ENCODE measurements around the gene WBP2.

The WBP2 gene

GRCh38 chr17:75803883-75804282, 51.3 kb downstream of the WBP2 start:
- TF ChIP-seq CTCF (IDR thresholded peaks at IDR 0.05; ENCODE audit: borderline replicate concordance, extremely low read depth, low read length, poor library complexity, severe bottlenecking) (no peak), EZH2 (IDR thresholded peaks at IDR 0.05; ENCODE audit: borderline replicate concordance, low read depth, low read length, severe bottlenecking) (no peak)
- Histone ChIP-seq H3K79me2 (ENCODE audit: insufficient read depth, low read length) (peaks cover 75% of the 10 kb centered on the region), H3K36me3 (ENCODE audit: insufficient read depth, low read length) (peaks cover 48% of the 10 kb centered on the region), H3K4me2 (ENCODE audit: insufficient read depth, low read length) (no peak overlapping the region), H3K9ac (ENCODE audit: low read depth, low read length) (no peak overlapping the region), H4K20me1 (ENCODE audit: insufficient read depth, low read length) (peaks cover 24% of the 10 kb centered on the region; the same call in 1 of the 2 replicates), H2AFZ (ENCODE audit: low read depth, low read length) (no peak overlapping the region), H3K9me3 (ENCODE audit: insufficient read depth, low read length, severe bottlenecking) (no peaks in the 10 kb centered on the region), H3K27ac (ENCODE audit: low read length) (no peak overlapping the region), H3K4me1 (ENCODE audit: insufficient read depth, low read length) (no peaks in the 10 kb centered on the region), H3K27me3 (ENCODE audit: insufficient read depth, low read length, poor library complexity) (no peaks in the 10 kb centered on the region), H3K4me3 (ENCODE audit: low read depth in 1 of 2, low read length in 2 of 2) (no peak overlapping the region)
- ATAC-seq (ENCODE audit: insufficient read depth, low read depth): no peak
- DNase-seq: no peak

GRCh38 chr17:75799402-75799801, 55.7 kb downstream of the WBP2 start:
- ATAC-seq (ENCODE audit: insufficient read depth, low read depth): no peak
- Histone ChIP-seq H3K36me3 (ENCODE audit: insufficient read depth, low read length) (peaks cover 75% of the 10 kb centered on the region), H3K4me3 (ENCODE audit: low read depth in 1 of 2, low read length in 2 of 2) (no peak overlapping the region), H3K4me2 (ENCODE audit: insufficient read depth, low read length) (no peak overlapping the region), H4K20me1 (ENCODE audit: insufficient read depth, low read length) (peaks cover 25% of the 10 kb centered on the region), H3K79me2 (ENCODE audit: insufficient read depth, low read length) (peaks cover 84% of the 10 kb centered on the region), H3K9ac (ENCODE audit: low read depth, low read length) (no peak overlapping the region), H3K9me3 (ENCODE audit: insufficient read depth, low read length, severe bottlenecking) (no peaks in the 10 kb centered on the region), H3K27ac (ENCODE audit: low read length) (no peak overlapping the region), H2AFZ (ENCODE audit: low read depth, low read length) (no peak overlapping the region), H3K4me1 (ENCODE audit: insufficient read depth, low read length) (no peaks in the 10 kb centered on the region), H3K27me3 (ENCODE audit: insufficient read depth, low read length, poor library complexity) (no peaks in the 10 kb centered on the region)
- TF ChIP-seq CTCF (IDR thresholded peaks at IDR 0.05; ENCODE audit: borderline replicate concordance, extremely low read depth, low read length, poor library complexity, severe bottlenecking): no peak
- no peak for TF ChIP-seq EZH2 (IDR thresholded peaks at IDR 0.05; ENCODE audit: borderline replicate concordance, low read depth, low read length, severe bottlenecking)
- no peak for DNase-seq

- no peak for DNase-seq
- H3K9ac ChIP-seq (ENCODE audit: low read depth, low read length): no peak overlapping the region
These were observed 59.1 kb downstream of the WBP2 start for GRCh38 chr17:75795820-75796607.

More at GRCh38 chr17:75795820-75796607, 59.1 kb downstream of the WBP2 start:
- TF ChIP-seq EZH2 (IDR thresholded peaks at IDR 0.05; ENCODE audit: borderline replicate concordance, low read depth, low read length, severe bottlenecking): no peak
- TF ChIP-seq CTCF (IDR thresholded peaks at IDR 0.05; ENCODE audit: borderline replicate concordance, extremely low read depth, low read length, poor library complexity, severe bottlenecking): no peak
- Histone ChIP-seq H3K27ac (ENCODE audit: low read length) (no peak overlapping the region), H4K20me1 (ENCODE audit: insufficient read depth, low read length) (peaks cover 23% of the 10 kb centered on the region), H3K4me2 (ENCODE audit: insufficient read depth, low read length) (no peak overlapping the region), H3K36me3 (ENCODE audit: insufficient read depth, low read length) (peaks cover 87% of the 10 kb centered on the region), H3K4me1 (ENCODE audit: insufficient read depth, low read length) (no peaks in the 10 kb centered on the region), H3K27me3 (ENCODE audit: insufficient read depth, low read length, poor library complexity) (no peaks in the 10 kb centered on the region), H2AFZ (ENCODE audit: low read depth, low read length) (no peak overlapping the region), H3K4me3 (ENCODE audit: low read depth in 1 of 2, low read length in 2 of 2) (no peak overlapping the region), H3K79me2 (ENCODE audit: insufficient read depth, low read length) (peaks cover 89% of the 10 kb centered on the region), H3K9me3 (ENCODE audit: insufficient read depth, low read length, severe bottlenecking) (no peaks in the 10 kb centered on the region)
- ATAC-seq (ENCODE audit: insufficient read depth, low read depth): no peak
